Measurements from ENCODE around the gene WASL. TPM values are rescaled to one million over a fixed set of nuclear protein-coding genes. Genes with fewer than 3 reads are reported as not detected.

The WASL gene
- total RNA-seq, 1 donor from 2014 or later = 38.2 TPM

DNA sequence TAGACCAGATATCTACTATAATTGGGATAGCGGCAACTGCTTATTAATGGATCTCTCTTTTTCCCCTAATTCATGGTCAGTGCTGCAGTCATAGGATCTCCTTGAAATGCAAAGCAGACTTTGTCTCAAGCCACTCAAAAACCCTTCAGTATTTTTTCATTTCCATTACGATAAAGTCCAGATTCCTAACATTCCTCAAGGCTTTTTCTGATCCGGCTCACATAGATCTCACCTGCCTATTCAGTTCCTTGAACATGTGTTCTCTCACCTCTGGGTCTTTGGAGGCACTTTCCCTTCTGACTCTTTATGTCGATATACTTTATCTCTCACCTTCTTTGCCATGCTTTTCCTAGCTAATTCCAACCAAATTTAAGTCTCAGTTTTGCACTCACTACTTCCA, 25.7 kb upstream of the WASL start:
- DNase-seq (ENCODE audit: low spot score, unreplicated experiment) = no peak
- H3K36me3 Mint-ChIP-seq (ENCODE audit: insufficient read depth) = no peaks in the 10 kb centered on the region
- H3K4me1 Mint-ChIP-seq (ENCODE audit: low read depth) = peaks cover 4% of the 10 kb centered on the region
- TF ChIP-seq, protein P1, sequence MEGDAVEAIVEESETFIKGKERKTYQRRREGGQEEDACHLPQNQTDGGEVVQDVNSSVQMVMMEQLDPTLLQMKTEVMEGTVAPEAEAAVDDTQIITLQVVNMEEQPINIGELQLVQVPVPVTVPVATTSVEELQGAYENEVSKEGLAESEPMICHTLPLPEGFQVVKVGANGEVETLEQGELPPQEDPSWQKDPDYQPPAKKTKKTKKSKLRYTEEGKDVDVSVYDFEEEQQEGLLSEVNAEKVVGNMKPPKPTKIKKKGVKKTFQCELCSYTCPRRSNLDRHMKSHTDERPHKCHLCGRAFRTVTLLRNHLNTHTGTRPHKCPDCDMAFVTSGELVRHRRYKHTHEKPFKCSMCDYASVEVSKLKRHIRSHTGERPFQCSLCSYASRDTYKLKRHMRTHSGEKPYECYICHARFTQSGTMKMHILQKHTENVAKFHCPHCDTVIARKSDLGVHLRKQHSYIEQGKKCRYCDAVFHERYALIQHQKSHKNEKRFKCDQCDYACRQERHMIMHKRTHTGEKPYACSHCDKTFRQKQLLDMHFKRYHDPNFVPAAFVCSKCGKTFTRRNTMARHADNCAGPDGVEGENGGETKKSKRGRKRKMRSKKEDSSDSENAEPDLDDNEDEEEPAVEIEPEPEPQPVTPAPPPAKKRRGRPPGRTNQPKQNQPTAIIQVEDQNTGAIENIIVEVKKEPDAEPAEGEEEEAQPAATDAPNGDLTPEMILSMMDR (IDR thresholded peaks at IDR 0.05; ENCODE audit: unreplicated experiment) = no peak
- no peaks in the 10 kb centered on the region for H3K27me3 Mint-ChIP-seq
- H3K27ac Mint-ChIP-seq = no peak overlapping the region
- no peaks in the 10 kb centered on the region for H3K9me3 Mint-ChIP-seq (ENCODE audit: low read depth)
- H3K4me3 Mint-ChIP-seq (ENCODE audit: low read depth) = no peak overlapping the region

DNA sequence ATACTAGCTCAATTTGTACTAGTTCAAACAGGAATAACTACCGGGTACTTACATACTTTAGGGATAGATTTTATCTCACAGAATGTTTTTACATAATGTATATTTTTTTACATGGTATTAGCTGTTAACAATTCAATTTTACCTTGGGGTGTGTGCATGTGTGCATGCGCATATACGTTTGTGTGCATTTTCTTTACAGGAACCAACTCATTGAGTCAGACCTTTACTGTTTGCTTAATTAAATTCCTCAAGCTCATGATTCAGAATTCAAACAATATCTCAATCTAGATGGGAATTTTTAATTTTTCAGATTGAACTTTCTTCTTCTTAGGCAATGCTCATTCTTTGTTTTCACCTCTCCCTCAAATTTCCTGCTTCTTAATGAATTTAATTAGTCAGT, 24.7 kb upstream of the WASL start:
- Mint-ChIP-seq H3K4me3 (ENCODE audit: low read depth) (no peak overlapping the region), H3K36me3 (ENCODE audit: insufficient read depth) (no peaks in the 10 kb centered on the region), H3K27me3 (no peaks in the 10 kb centered on the region), H3K27ac (no peak overlapping the region), H3K9me3 (ENCODE audit: low read depth) (no peaks in the 10 kb centered on the region), H3K4me1 (ENCODE audit: low read depth) (peaks cover 4% of the 10 kb centered on the region)
- TF ChIP-seq, protein P1 (IDR thresholded peaks at IDR 0.05; ENCODE audit: unreplicated experiment) = no peak
- no peak for DNase-seq (ENCODE audit: low spot score, unreplicated experiment)

DNA sequence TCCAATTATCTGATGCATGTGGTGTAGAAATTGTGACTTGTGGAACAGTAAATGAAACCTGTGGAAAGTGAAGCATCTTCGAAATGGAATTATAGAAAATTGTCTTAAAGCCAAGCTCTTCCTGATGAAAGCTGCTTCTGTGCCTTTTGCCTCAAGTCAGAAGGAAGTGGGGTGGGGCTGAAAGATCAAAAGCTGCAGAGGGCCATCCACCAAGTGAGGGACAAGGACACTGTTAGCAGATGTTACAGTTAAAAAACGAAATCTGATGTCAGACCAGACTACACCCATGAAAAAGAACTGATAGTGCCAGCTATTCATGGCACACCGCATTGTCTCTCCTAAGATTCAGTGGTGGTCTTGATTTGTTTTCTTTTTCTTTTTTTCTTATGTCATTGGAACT, 23.8 kb upstream of the WASL start:
- Mint-ChIP-seq H3K4me3 (ENCODE audit: low read depth) (no peak overlapping the region), H3K27me3 (no peaks in the 10 kb centered on the region), H3K36me3 (ENCODE audit: insufficient read depth) (no peaks in the 10 kb centered on the region), H3K9me3 (ENCODE audit: low read depth) (no peaks in the 10 kb centered on the region), H3K27ac (no peak overlapping the region), H3K4me1 (ENCODE audit: low read depth) (peaks cover 4% of the 10 kb centered on the region)
- TF ChIP-seq, protein P1 (IDR thresholded peaks at IDR 0.05; ENCODE audit: unreplicated experiment) = no peak
- no peak for DNase-seq (ENCODE audit: low spot score, unreplicated experiment)

DNA sequence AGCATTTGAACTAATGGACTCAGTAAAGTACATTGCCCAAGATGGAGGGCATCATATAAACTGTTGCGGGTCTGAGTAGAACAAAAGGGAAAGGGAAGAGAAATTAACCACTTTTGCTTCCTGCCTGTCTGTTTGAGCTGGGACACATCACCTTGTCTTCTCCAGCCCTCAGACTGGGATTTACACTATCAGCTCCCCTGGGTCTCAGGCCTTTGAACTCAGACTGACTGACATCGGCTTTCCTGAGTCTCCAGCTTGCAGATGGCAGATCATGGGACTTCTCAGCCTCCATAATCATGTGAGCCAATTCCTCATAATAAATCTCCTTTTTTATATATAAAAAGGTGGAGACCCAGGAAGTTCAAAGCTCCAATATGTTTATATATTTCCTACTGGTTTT, 23.0 kb upstream of the WASL start:
- no peaks in the 10 kb centered on the region for H3K9me3 Mint-ChIP-seq (ENCODE audit: low read depth)
- no peak overlapping the region for H3K27ac Mint-ChIP-seq
- no peak for DNase-seq (ENCODE audit: low spot score, unreplicated experiment)
- H3K4me3 Mint-ChIP-seq (ENCODE audit: low read depth) = no peak overlapping the region
- H3K27me3 Mint-ChIP-seq = no peaks in the 10 kb centered on the region
- TF ChIP-seq, protein P1 (IDR thresholded peaks at IDR 0.05; ENCODE audit: unreplicated experiment) = no peak
- peaks cover 4% of the 10 kb centered on the region for H3K4me1 Mint-ChIP-seq (ENCODE audit: low read depth)
- H3K36me3 Mint-ChIP-seq (ENCODE audit: insufficient read depth) = no peaks in the 10 kb centered on the region

DNA sequence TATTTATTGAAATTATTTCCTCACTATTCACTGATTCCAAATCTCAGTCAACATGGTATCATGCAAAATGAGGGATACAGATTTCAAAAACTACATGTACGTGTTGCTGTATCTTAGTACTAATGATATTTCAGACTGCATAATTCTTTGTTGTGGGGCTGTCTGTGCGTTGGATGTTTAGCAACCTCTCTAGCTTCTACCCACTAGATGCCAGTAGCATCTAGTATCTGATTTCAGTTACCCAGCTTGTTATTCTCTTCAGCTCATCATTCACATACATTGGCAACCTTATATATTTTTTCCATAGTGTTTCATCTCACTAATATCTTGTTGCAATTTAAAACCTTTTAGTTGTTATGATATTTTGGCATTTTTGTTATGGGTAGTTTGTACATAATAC, 22.5 kb upstream of the WASL start:
- no peaks in the 10 kb centered on the region for H3K9me3 Mint-ChIP-seq (ENCODE audit: low read depth)
- H3K4me3 Mint-ChIP-seq (ENCODE audit: low read depth) = no peak overlapping the region
- DNase-seq (ENCODE audit: low spot score, unreplicated experiment) = no peak
- no peaks in the 10 kb centered on the region for H3K27me3 Mint-ChIP-seq
- peaks cover 4% of the 10 kb centered on the region for H3K4me1 Mint-ChIP-seq (ENCODE audit: low read depth)
- H3K27ac Mint-ChIP-seq = no peak overlapping the region
- H3K36me3 Mint-ChIP-seq (ENCODE audit: insufficient read depth) = no peaks in the 10 kb centered on the region
- TF ChIP-seq, protein P1 (IDR thresholded peaks at IDR 0.05; ENCODE audit: unreplicated experiment) = no peak

Data from progenitor cell of endocrine pancreas (in vitro differentiated cells).